A673 (cell line): ENCODE measurements around the gene PDE6D. TPM values are rescaled to one million over a fixed set of nuclear protein-coding genes. Genes with fewer than 3 reads are reported as not detected.
A peak's percentile ranks its signal among the peaks of the same experiment; 100 is the strongest.

Experiments
- BruUV-seq: library from RNA; stranded (reverse); fragments of 400-500 nt; replicated peaks from 2 replicates; lab custom pipeline; 2021; lab: Mats Ljungman, UMichigan
- CTCF ChIA-PET: fragments of 300-600 bp; sonication (Branson Sonifier 250); formaldehyde crosslinking; loops from one replicate; lab custom pipeline; 2022; ENCODE audit warnings: antibody characterized with exemption; lab: Charles Lee
- POLR2A ChIA-PET: fragments of 300-600 bp; sonication (Branson Sonifier 250); formaldehyde crosslinking; loops from one replicate; lab custom pipeline; 2022; ENCODE audit warnings: antibody characterized with exemption; ENCODE audit not compliant: low non-redundant PET; lab: Charles Lee
- DNase-seq: peaks from one replicate; pipeline ENCODE4 v3.0.0-alpha.2; 2015; ENCODE audit warnings: low spot score
- H3K27ac ChIP-seq: fragments of 200-600 bp; sonication (generic); 2 replicates; pipeline ENCODE4 v1.5.1; 2016; ENCODE audit warnings: mixed run types, low read depth, mild to moderate bottlenecking, mixed read lengths, antibody characterized with exemption, low read length; ENCODE audit not compliant: poor library complexity, severe bottlenecking
- H3K27me3 ChIP-seq: fragments of 200-600 bp; sonication (generic); replicated peaks from 2 replicates; pipeline ENCODE4 v1.6.1; 2017; ENCODE audit warnings: mixed run types, low read depth, mild to moderate bottlenecking, mixed read lengths, antibody characterized with exemption, low read length; ENCODE audit not compliant: insufficient read depth, poor library complexity
- H3K36me3 ChIP-seq: fragments of 200-600 bp; sonication (generic); 2 replicates; pipeline ENCODE4 v1.6.1; 2016; ENCODE audit warnings: mixed run types, mild to moderate bottlenecking, mixed read lengths, antibody characterized with exemption, low read length; ENCODE audit not compliant: insufficient read depth, poor library complexity, severe bottlenecking
- H3K4me1 ChIP-seq: fragments of 200-600 bp; sonication (generic); 2 replicates; pipeline ENCODE4 v1.6.1; 2017; ENCODE audit warnings: mixed run types, mild to moderate bottlenecking, mixed read lengths, antibody characterized with exemption, low read length; ENCODE audit not compliant: insufficient read depth, poor library complexity, severe bottlenecking
- H3K4me3 ChIP-seq: fragments of 200-600 bp; sonication (generic); 2 replicates; pipeline ENCODE4 v1.5.1; 2016; ENCODE audit warnings: low read depth, mixed run types, mild to moderate bottlenecking, mixed read lengths, low read length; ENCODE audit not compliant: poor library complexity, severe bottlenecking
- H3K9me3 ChIP-seq: fragments of 200-600 bp; sonication (generic); 2 replicates; pipeline ENCODE4 v1.6.1; 2016; ENCODE audit warnings: mixed run types, low read depth, mild to moderate bottlenecking, mixed read lengths, antibody characterized with exemption, low read length; ENCODE audit not compliant: poor library complexity, severe bottlenecking
- CTCF ChIP-seq: fragments of 300-800, 200-600 bp; sonication (generic); conservative IDR thresholded peaks from 2 replicates; pipeline ENCODE4 v1.5.1; 2017; ENCODE audit warnings: low read depth, mild to moderate bottlenecking, antibody characterized with exemption, low read length, moderate library complexity, mixed read lengths
- EZH2 ChIP-seq: fragments of 200-600 bp; sonication (generic); IDR thresholded peaks from 2 replicates; pipeline ENCODE4 v1.6.1; 2017; ENCODE audit warnings: borderline replicate concordance, low read depth, mild to moderate bottlenecking, mixed read lengths, antibody characterized with exemption, low read length; ENCODE audit not compliant: poor library complexity, severe bottlenecking
- intact Hi-C: fragments of 100-400 bp; cut with micrococcal nuclease; formaldehyde crosslinking; loops from one replicate; pipeline ENCODE4 v1.10.0; 2022; ENCODE audit not compliant: unreplicated experiment
- total RNA-seq: library from RNA; stranded (reverse); gene quantifications from 2 replicates; pipeline ENCODE4 v1.2.3, GENCODE V29; 2021

The PDE6D gene
- total RNA-seq, 1 experiment from 2014 or later = 19.7 TPM

DNA sequence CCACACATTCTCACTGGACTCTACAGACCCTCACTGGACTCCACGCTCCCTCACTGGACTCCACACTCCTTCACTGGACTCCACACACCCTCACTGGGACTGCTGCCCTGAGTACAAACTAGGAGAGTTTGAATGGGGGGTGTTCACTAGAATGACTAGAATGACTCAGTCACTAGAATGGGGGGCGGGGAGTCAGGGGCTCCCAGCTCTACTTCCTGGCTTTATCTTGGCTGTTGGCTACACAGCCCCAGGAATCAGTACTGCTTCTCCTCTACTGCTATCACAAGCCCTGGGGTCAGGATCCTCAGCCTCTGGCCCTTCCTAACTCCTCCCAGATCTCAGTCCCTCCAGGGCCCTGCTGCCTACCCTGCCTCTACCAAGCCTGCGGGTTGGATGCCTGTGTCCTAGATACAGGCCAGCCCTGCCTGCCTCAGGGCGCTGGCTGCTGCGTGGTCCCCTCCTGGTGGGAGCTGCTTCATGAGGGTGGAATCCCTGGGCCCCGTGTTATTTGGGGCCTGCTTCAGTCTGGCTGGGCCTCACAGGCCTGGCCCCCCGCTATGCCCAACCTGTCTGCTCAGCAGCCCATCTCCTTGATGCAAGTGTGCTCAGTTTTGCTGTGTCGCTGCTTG, 65.0 kb downstream of the PDE6D start:
- TF ChIP-seq CTCF = no peak
- Histone ChIP-seq H3K36me3 (peaks cover 28% of the 10 kb centered on the region), H3K9me3 (no peaks in the 10 kb centered on the region), H3K4me1 (peaks cover 24% of the 10 kb centered on the region), H3K27me3 (no peaks in the 10 kb centered on the region), H3K27ac (peak overlapping the region; percentile 27), H3K4me3 (no peak overlapping the region)
- intact Hi-C loops = loop anchor here (1.0 to 5.0 kb wide), 2 partner anchors 66 to 104 kb away; partner anchors contain the start of gene PDE6D
- CTCF ChIA-PET = interaction anchor here (3.8 kb wide), 1 partner anchor 39 kb away, joined by 30 read pairs; no protein-coding TSS in a partner anchor
- DNase-seq = peak; percentile 26
- POLR2A ChIA-PET = no interaction called here
- BruUV-seq = no TSS peak

- peaks cover 25% of the 10 kb centered on the region for H3K4me1 ChIP-seq
- H3K27ac ChIP-seq = peak overlapping the region; percentile 27
- ChIA-PET POLR2A (interaction anchor here (0.6 kb wide), 1 partner anchor 37 kb away, joined by 7 read pairs; no protein-coding TSS in a partner anchor), CTCF (interaction anchor here (0.6 to 3.8 kb wide), 4 partner anchors 9 to 38 kb away, joined by 3 to 30 read pairs (median 6); no protein-coding TSS in a partner anchor)
- intact Hi-C loops = loop anchor here (1.0 to 5.0 kb wide), 2 partner anchors 67 to 103 kb away; partner anchors contain the start of gene PDE6D
- TF ChIP-seq EZH2 = no peak
- no peak for TF ChIP-seq CTCF
- no peaks in the 10 kb centered on the region for H3K9me3 ChIP-seq
- H3K4me3 ChIP-seq = no peak overlapping the region
- no peaks in the 10 kb centered on the region for H3K27me3 ChIP-seq
- DNase-seq = no peak
- no TSS peak for BruUV-seq
- peaks cover 33% of the 10 kb centered on the region for H3K36me3 ChIP-seq
These were observed 65.6 kb downstream of the PDE6D start for GRCh38 chr2:231715499-231715837.

- H3K27me3 ChIP-seq = no peaks in the 10 kb centered on the region
- H3K4me1 ChIP-seq = peaks cover 25% of the 10 kb centered on the region
- DNase-seq = peak; percentile 79
- BruUV-seq = no TSS peak
- peak; percentile 94 for TF ChIP-seq CTCF
- no peak for TF ChIP-seq EZH2
- H3K9me3 ChIP-seq = no peaks in the 10 kb centered on the region
- ChIA-PET CTCF (interaction anchor here (0.6 to 3.8 kb wide), 6 partner anchors 10 to 66 kb away, joined by 3 to 30 read pairs (median 5); partner anchors contain the start of gene PDE6D), POLR2A (interaction anchor here (0.6 kb wide), 2 partner anchors 37 to 41 kb away, joined by 7 to 9 read pairs; no protein-coding TSS in a partner anchor)
- H3K27ac ChIP-seq = peak overlapping the region; percentile 27
- no peak overlapping the region for H3K4me3 ChIP-seq
- peaks cover 33% of the 10 kb centered on the region for H3K36me3 ChIP-seq
- intact Hi-C loops = loop anchor here (1.0 to 5.0 kb wide), 3 partner anchors 38 to 103 kb away; partner anchors contain the start of gene PDE6D
These were observed 66.2 kb downstream of the PDE6D start for GRCh38 chr2:231714639-231715498.
